K562 (cell line): Measurements from ENCODE around the gene CYSTM1. TPM values are rescaled to one million over a fixed set of nuclear protein-coding genes. Genes with fewer than 3 reads are reported as not detected.

Experiments
- BHLHE40 ChIP-seq: IDR thresholded peaks from 2 replicates; pipeline ENCODE4 v1.6.1; 2011; ENCODE audit warnings: low read length, improper control_type of control experiment
- BRCA1 ChIP-seq, 2 experiments: fragments of 450-650 bp in 1 of 2; sonication (generic) in 1 of 2; formaldehyde crosslinking in 1 of 2; IDR thresholded peaks; 2 replicates each; pipeline versions ENCODE4 v1.5.0 to v1.6.1; 2017 to 2020; ENCODE audit warnings: mild to moderate bottlenecking in 1 of 2, missing genetic modification reagents in 1 of 2
- DMBX1 ChIP-seq: fragments of 250-450 bp; sonication (Bioruptor Pico); IDR thresholded peaks from 2 replicates; pipeline ENCODE4 v1.8.0; 2022; ENCODE audit warnings: inconsistent platforms, mild to moderate bottlenecking, moderate library complexity, borderline replicate concordance
- EWSR1 ChIP-seq: fragments of 450-650 bp; IDR thresholded peaks from 2 replicates; pipeline ENCODE4 v1.6.1; 2018; ENCODE audit warnings: borderline replicate concordance, mild to moderate bottlenecking, low read depth, moderate library complexity; ENCODE audit not compliant: partially characterized antibody
- GABPB1 ChIP-seq: sonication (generic); formaldehyde crosslinking; IDR thresholded peaks from 2 replicates; pipeline ENCODE4 v1.8.0; 2022; ENCODE audit warnings: mild to moderate bottlenecking, missing genetic modification reagents
- GTF2F1 ChIP-seq: IDR thresholded peaks from 2 replicates; pipeline ENCODE4 v1.6.1; 2011; ENCODE audit warnings: low read depth, low read length, improper control_type of control experiment
- SIN3A ChIP-seq, 2 experiments: fragments of 150-350 bp in 1 of 2; IDR thresholded peaks; 2 replicates each; pipeline ENCODE4 v1.6.1; 2011 to 2016; ENCODE audit warnings: borderline replicate concordance in 2 of 2, low read depth in 2 of 2, low read length in 2 of 2, mild to moderate bottlenecking in 2 of 2, moderate library complexity in 2 of 2; ENCODE audit not compliant: control insufficient read depth in 1 of 2
- TARDBP ChIP-seq: fragments of 450-650 bp; IDR thresholded peaks from 2 replicates; pipeline ENCODE4 v1.6.1; 2016
- ZNF764 ChIP-seq: fragments of 250-450 bp; sonication (Bioruptor Pico); IDR thresholded peaks from 2 replicates; pipeline ENCODE4 v1.4.0; 2020; ENCODE audit warnings: low read depth, mild to moderate bottlenecking, moderate library complexity
- ZNF79 ChIP-seq: fragments of 250-450 bp; sonication (Bioruptor Pico); IDR thresholded peaks from 2 replicates; pipeline ENCODE4 v1.4.0; 2020; ENCODE audit warnings: low read depth, mild to moderate bottlenecking, moderate library complexity
- polyA plus RNA-seq, 8 experiments: library from polyadenylated mRNA; depleted of rRNA in 4 of 8; stranded (reverse) in 5 of 8; unstranded in 3 of 8; fragments of >200 nt; fragmentation: Nextera tagmentation in 2 of 8; fragmentation: Illumina TruSeq in 1 of 8; extraction: Ambion mirVana in 2 of 8; extraction: Trizol in 1 of 8; gene quantifications; 2 replicates each; pipeline versions ENCODE4 v1.2.1 to v1.2.3, GENCODE V29; 2011 to 2014; ENCODE audit warnings: inconsistent platforms in 1 of 8, missing spikeins in 1 of 8
- total RNA-seq, 7 experiments: library from RNA; depleted of rRNA in 6 of 7; stranded (reverse); fragments of >200 nt in 6 of 7; fragmentation: Illumina TruSeq in 2 of 7; extraction: Trizol in 2 of 7; gene quantifications; 2 replicates each; pipeline versions ENCODE4 v1.2.1 to v1.2.3, GENCODE V29; 2011 to 2021; ENCODE audit warnings: low replicate concordance in 1 of 7
- TF ChIP-seq, protein P1 (sequence below), 2 experiments: fragments of 450-650 bp in 1 of 2; sonication (generic) in 1 of 2; formaldehyde crosslinking in 1 of 2; IDR thresholded peaks in 1 of 2; conservative IDR thresholded peaks in 1 of 2; 2 replicates each; pipeline versions ENCODE4 v1.6.1 to v1.8.1; 2016 to 2023; ENCODE audit warnings: mild to moderate bottlenecking in 2 of 2, moderate library complexity in 2 of 2, inconsistent platforms in 1 of 2, missing genetic modification reagents in 1 of 2
- TF ChIP-seq, protein P2 (sequence below): fragments of 250-450 bp; sonication (Bioruptor Pico); IDR thresholded peaks from 2 replicates; pipeline ENCODE4 v1.6.1; 2021; ENCODE audit warnings: mild to moderate bottlenecking
- TF ChIP-seq, protein P3 (sequence below), 3 experiments: IDR thresholded peaks in 2 of 3; conservative IDR thresholded peaks in 1 of 3; 2 replicates each; pipeline ENCODE4 v1.5.1; 2011 to 2012; ENCODE audit warnings: low read length in 3 of 3, mild to moderate bottlenecking in 3 of 3, control low read depth in 2 of 3, improper control_type of control experiment in 1 of 3, inconsistent platforms in 1 of 3, low read depth in 1 of 3, mixed read lengths in 1 of 3, moderate library complexity in 1 of 3; ENCODE audit not compliant: insufficient read depth in 2 of 3
- TF ChIP-seq, protein P4 (sequence below): sonication (generic); IDR thresholded peaks from 2 replicates; pipeline ENCODE4 v1.6.1; 2016
- TF ChIP-seq, protein P5 (sequence below): sonication (generic); formaldehyde crosslinking; IDR thresholded peaks from 2 replicates; pipeline ENCODE4 v1.8.1; 2022; ENCODE audit warnings: missing genetic modification reagents
- TF ChIP-seq, protein P6 (sequence below): fragments of 450-650 bp; IDR thresholded peaks from 2 replicates; pipeline ENCODE4 v1.6.1; 2016; ENCODE audit warnings: low read depth, mild to moderate bottlenecking, moderate library complexity
- TF ChIP-seq, protein P7 (sequence below): sonication (generic); formaldehyde crosslinking; IDR thresholded peaks from 2 replicates; pipeline ENCODE4 v1.4.0; 2020; ENCODE audit warnings: mild to moderate bottlenecking, missing genetic modification reagents

Gene CYSTM1
- total and polyA plus RNA-seq, 9 of the 15 experiments (the other 6 are each of a cell fraction or from before 2014, with no cell fraction given) = 76.1 to 422 (median 108) TPM

DNA sequence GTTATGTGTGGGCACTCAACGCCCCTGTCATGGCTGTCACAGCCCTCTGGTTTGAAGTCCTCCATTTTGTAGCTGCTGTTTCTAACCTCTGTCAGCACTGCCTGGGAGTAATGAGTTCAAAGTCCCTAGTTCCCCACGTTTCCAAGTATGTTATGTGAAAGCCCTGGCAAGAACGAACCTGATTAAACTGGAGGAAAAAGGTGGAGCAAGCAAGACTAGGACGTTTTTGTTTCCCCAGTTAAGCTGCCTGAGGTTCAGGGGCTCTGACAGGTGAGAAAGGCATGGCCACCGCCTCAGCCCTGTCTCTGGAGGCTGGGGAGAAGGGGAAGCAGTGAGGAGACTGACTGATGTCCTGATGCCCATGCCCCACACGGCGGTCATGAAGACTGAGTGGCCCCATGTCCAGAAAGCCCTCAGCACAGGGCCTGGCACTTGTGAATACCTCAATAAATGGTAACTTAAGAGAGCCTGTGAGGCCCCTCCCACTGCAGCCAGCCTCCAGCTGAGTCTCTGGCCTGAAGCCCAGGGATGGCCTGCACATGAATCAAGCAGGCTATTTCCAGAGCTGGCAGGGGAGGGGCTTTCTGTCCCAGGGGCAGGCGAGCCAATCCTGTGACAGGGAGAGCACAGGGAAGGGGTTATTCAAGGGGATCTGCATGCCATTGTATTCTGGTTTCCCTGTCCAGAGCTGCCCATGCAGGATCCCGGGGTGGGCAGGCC lies 66.2 kb downstream of the CYSTM1 start (continued):
- TF ChIP-seq, protein P1, sequence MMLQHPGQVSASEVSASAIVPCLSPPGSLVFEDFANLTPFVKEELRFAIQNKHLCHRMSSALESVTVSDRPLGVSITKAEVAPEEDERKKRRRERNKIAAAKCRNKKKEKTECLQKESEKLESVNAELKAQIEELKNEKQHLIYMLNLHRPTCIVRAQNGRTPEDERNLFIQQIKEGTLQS (IDR thresholded peaks at IDR 0.05) = no peak
- TF ChIP-seq, protein P1 (CRISPR knock-in tag; conservative IDR thresholded peaks at IDR 0.05) = no peak
- TF ChIP-seq, protein P2, sequence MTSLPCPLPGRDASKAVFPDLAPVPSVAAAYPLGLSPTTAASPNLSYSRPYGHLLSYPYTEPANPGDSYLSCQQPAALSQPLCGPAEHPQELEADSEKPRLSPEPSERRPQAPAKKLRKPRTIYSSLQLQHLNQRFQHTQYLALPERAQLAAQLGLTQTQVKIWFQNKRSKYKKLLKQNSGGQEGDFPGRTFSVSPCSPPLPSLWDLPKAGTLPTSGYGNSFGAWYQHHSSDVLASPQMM = no peak
- TF ChIP-seq SIN3A (IDR thresholded peaks at IDR 0.05; ENCODE audit: borderline replicate concordance in 2 of 2, control insufficient read depth in 1 of 2, low read depth in 2 of 2, low read length in 2 of 2) (no peak), GABPB1 (CRISPR knock-in tag) (no peak), EWSR1 (no peak), GTF2F1 (no peak), BRCA1 (IDR thresholded peaks at IDR 0.05) (no peak), BRCA1 (CRISPR knock-in tag; IDR thresholded peaks at IDR 0.05) (no peak), DMBX1 (CRISPR knock-in tag) (no peak), ZNF79 (CRISPR knock-in tag) (no peak), ZNF764 (CRISPR knock-in tag) (no peak), BHLHE40 (0 out of 2 replicates have a peak, but pooled peaks have one; percentile 27), TARDBP (no peak)
- TF ChIP-seq, protein P3, sequence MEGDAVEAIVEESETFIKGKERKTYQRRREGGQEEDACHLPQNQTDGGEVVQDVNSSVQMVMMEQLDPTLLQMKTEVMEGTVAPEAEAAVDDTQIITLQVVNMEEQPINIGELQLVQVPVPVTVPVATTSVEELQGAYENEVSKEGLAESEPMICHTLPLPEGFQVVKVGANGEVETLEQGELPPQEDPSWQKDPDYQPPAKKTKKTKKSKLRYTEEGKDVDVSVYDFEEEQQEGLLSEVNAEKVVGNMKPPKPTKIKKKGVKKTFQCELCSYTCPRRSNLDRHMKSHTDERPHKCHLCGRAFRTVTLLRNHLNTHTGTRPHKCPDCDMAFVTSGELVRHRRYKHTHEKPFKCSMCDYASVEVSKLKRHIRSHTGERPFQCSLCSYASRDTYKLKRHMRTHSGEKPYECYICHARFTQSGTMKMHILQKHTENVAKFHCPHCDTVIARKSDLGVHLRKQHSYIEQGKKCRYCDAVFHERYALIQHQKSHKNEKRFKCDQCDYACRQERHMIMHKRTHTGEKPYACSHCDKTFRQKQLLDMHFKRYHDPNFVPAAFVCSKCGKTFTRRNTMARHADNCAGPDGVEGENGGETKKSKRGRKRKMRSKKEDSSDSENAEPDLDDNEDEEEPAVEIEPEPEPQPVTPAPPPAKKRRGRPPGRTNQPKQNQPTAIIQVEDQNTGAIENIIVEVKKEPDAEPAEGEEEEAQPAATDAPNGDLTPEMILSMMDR (IDR thresholded peaks at IDR 0.05 in 2 of 3, conservative IDR thresholded peaks at IDR 0.05 in 1 of 3; ENCODE audit: insufficient read depth in 2 of 3, low read depth in 1 of 3, low read length in 3 of 3) = no peak
- TF ChIP-seq, protein P4, sequence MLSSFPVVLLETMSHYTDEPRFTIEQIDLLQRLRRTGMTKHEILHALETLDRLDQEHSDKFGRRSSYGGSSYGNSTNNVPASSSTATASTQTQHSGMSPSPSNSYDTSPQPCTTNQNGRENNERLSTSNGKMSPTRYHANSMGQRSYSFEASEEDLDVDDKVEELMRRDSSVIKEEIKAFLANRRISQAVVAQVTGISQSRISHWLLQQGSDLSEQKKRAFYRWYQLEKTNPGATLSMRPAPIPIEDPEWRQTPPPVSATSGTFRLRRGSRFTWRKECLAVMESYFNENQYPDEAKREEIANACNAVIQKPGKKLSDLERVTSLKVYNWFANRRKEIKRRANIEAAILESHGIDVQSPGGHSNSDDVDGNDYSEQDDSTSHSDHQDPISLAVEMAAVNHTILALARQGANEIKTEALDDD = no peak
- TF ChIP-seq, protein P5, sequence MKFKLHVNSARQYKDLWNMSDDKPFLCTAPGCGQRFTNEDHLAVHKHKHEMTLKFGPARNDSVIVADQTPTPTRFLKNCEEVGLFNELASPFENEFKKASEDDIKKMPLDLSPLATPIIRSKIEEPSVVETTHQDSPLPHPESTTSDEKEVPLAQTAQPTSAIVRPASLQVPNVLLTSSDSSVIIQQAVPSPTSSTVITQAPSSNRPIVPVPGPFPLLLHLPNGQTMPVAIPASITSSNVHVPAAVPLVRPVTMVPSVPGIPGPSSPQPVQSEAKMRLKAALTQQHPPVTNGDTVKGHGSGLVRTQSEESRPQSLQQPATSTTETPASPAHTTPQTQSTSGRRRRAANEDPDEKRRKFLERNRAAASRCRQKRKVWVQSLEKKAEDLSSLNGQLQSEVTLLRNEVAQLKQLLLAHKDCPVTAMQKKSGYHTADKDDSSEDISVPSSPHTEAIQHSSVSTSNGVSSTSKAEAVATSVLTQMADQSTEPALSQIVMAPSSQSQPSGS = no peak
- TF ChIP-seq, protein P6, sequence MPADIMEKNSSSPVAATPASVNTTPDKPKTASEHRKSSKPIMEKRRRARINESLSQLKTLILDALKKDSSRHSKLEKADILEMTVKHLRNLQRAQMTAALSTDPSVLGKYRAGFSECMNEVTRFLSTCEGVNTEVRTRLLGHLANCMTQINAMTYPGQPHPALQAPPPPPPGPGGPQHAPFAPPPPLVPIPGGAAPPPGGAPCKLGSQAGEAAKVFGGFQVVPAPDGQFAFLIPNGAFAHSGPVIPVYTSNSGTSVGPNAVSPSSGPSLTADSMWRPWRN = no peak
- TF ChIP-seq, protein P7, sequence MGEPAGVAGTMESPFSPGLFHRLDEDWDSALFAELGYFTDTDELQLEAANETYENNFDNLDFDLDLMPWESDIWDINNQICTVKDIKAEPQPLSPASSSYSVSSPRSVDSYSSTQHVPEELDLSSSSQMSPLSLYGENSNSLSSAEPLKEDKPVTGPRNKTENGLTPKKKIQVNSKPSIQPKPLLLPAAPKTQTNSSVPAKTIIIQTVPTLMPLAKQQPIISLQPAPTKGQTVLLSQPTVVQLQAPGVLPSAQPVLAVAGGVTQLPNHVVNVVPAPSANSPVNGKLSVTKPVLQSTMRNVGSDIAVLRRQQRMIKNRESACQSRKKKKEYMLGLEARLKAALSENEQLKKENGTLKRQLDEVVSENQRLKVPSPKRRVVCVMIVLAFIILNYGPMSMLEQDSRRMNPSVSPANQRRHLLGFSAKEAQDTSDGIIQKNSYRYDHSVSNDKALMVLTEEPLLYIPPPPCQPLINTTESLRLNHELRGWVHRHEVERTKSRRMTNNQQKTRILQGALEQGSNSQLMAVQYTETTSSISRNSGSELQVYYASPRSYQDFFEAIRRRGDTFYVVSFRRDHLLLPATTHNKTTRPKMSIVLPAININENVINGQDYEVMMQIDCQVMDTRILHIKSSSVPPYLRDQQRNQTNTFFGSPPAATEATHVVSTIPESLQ (CRISPR knock-in tag) = no peak
